Measurements from ENCODE around the gene TGFBR3. TPM values are rescaled to one million over a fixed set of nuclear protein-coding genes. Genes with fewer than 3 reads are reported as not detected.
A peak's percentile ranks its signal among the peaks of the same experiment; 100 is the strongest.

TGFBR3 gene
- total and polyA plus RNA-seq, 9 of the 15 experiments (the other 6 are each of a cell fraction or from before 2014, with no cell fraction given) = 3.6 to 32.4 (median 15.6) TPM

DNA sequence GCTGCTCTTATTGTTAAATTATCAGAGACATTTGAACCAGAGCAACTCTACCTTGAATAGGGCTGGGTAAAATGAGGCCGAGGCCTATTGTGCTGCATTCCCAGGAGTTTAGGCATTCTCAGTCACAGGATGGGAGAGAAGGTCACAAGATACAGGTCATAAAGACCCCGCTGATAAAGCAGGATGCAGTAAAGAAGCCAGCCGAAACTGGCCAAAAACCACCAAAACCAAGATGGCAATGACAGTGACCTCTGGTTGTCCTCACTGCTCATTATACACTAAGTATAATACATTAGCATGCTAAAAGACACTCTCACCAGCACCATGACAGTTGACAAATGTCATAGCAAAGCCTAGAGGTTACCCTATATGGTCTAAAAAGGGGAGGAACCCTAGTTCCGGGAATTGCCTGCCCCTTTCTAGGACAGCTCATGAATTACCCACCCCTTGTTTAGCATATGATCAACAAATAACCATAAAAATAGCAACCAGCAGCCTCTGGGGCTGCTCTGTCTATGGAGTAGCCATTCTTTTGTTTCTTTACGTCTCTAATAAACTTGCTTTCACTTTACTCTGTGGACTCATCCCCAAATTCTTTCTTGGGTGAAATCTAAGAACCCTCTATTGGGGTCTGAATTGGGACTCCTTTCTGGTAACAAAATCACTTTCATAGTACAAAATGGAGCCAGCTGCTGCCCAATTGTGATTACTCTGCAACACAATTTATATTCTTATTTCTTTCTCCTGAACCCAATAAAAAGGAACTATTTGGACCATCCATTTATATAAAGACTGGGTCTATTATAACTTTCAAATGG is 179.6 kb downstream of the TGFBR3 start (continued):
- TF ChIP-seq, protein P1, sequence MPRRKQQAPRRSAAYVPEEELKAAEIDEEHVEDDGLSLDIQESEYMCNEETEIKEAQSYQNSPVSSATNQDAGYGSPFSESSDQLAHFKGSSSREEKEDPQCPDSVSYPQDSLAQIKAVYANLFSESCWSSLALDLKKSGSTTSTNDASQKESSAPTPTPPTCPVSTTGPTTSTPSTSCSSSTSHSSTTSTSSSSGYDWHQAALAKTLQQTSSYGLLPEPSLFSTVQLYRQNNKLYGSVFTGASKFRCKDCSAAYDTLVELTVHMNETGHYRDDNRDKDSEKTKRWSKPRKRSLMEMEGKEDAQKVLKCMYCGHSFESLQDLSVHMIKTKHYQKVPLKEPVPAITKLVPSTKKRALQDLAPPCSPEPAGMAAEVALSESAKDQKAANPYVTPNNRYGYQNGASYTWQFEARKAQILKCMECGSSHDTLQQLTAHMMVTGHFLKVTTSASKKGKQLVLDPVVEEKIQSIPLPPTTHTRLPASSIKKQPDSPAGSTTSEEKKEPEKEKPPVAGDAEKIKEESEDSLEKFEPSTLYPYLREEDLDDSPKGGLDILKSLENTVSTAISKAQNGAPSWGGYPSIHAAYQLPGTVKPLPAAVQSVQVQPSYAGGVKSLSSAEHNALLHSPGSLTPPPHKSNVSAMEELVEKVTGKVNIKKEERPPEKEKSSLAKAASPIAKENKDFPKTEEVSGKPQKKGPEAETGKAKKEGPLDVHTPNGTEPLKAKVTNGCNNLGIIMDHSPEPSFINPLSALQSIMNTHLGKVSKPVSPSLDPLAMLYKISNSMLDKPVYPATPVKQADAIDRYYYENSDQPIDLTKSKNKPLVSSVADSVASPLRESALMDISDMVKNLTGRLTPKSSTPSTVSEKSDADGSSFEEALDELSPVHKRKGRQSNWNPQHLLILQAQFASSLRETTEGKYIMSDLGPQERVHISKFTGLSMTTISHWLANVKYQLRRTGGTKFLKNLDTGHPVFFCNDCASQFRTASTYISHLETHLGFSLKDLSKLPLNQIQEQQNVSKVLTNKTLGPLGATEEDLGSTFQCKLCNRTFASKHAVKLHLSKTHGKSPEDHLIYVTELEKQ (CRISPR knock-in tag; IDR thresholded peaks at IDR 0.05) = peak; percentile 83
- TF ChIP-seq SRSF1 (IDR thresholded peaks at IDR 0.05; ENCODE audit: low read depth, low read length) = no peak
- no peak for TF ChIP-seq ATF1 (CRISPR knock-in tag; IDR thresholded peaks at IDR 0.05)
- peak; percentile 70 for TF ChIP-seq ATF1 (tag; IDR thresholded peaks at IDR 0.05)
- no peak for TF ChIP-seq MTF1 (CRISPR knock-in tag; IDR thresholded peaks at IDR 0.05; ENCODE audit: borderline replicate concordance)

DNA sequence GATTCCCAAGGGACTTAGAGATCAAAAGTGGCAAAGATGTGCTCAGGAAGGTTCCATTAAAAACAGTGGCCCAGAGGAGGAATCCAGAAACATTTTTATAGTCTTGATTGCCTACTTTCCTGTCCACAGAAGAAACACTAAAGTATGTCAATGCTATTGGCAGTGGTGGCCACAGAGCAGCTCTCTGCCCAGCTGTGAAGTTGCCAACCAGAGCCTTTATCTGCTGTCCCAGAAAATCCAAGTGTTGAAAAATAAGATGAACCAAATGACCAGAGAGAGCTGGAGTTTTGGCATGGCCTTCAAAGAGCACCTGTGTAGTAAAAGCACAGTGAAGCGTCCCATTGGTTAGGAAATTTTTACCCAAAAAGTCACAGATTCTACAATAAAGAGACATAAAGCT is 181.2 kb downstream of the TGFBR3 start:
- WGBS (ENCODE audit: insufficient coverage, low coverage, missing lambda C conversion rate) = 75% methylated on average over 1 of the region's 1 CpG

More for the DNA sequence above, 181.2 kb downstream of the TGFBR3 start:
- H3K4me3 ChIP-seq = no peak overlapping the region
- CTCF ChIA-PET (ENCODE audit: low intra/inter-chr PET ratio) = no interaction called here
- intact Hi-C loops (cut with micrococcal nuclease) = loop anchor here (10.0 kb wide), 1 partner anchor 150 kb away; no protein-coding TSS in a partner anchor
- FAIRE-seq (no peak), DNase-seq (ENCODE audit: extremely low read depth in 1 of 4, low spot score in 3 of 4) (no peak), ATAC-seq (no peak)
- H3K9me3 ChIP-seq (replicated peaks; ENCODE audit: control insufficient read depth, insufficient read depth, low read depth, low read length) = no peaks in the 10 kb centered on the region
- peaks cover 17 to 40% of the 10 kb centered on the region in 2 experiments; a peak in 4 of 5 replicates for H3K4me1 ChIP-seq (replicated peaks in 1 of 2; ENCODE audit: control insufficient read depth in 2 of 2, insufficient read depth in 2 of 2, low read length in 2 of 2)
- peak overlapping the region; percentile 95; the same call in 2 of the 3 replicates for H3K27ac ChIP-seq (ENCODE audit: extremely low read depth, low read depth, low read length)
- H3K9me1 ChIP-seq (ENCODE audit: control insufficient read depth, insufficient read depth, low read length) = no peaks in the 10 kb centered on the region
- H3K9ac ChIP-seq (ENCODE audit: insufficient read depth in 1 of 2, low read depth in 2 of 2, low read length in 2 of 2) = 0 out of 4 replicates have a peak overlapping the region, but pooled peaks of 1 of the 2 experiments have one; percentile 77
- peaks cover 49% of the 10 kb centered on the region; the same call in 2 of the 3 replicates for H3K36me3 ChIP-seq (ENCODE audit: control insufficient read depth, insufficient read depth, low read length)
- no peaks in the 10 kb centered on the region for H4K20me1 ChIP-seq (replicated peaks; ENCODE audit: control insufficient read depth, insufficient read depth, low read length)
- H3K27me3 ChIP-seq (ENCODE audit: control insufficient read depth in 2 of 2, insufficient read depth in 2 of 2, low read length in 2 of 2) = no peaks in the 10 kb centered on the region
- TF ChIP-seq, protein P2, sequence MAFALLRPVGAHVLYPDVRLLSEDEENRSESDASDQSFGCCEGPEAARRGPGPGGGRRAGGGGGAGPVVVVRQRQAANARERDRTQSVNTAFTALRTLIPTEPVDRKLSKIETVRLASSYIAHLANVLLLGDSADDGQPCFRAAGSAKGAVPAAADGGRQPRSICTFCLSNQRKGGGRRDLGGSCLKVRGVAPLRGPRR (CRISPR knock-in tag; IDR thresholded peaks at IDR 0.05) = no peak
- TF ChIP-seq SRSF3 (IDR thresholded peaks at IDR 0.05; ENCODE audit: insufficient read depth, low read length) (no peak), NELFE (IDR thresholded peaks at IDR 0.05; ENCODE audit: insufficient read depth, insufficient read length) (no peak), ZC3H11A (IDR thresholded peaks at IDR 0.05; ENCODE audit: low read depth, low read length) (no peak), GTF2A2 (tag; IDR thresholded peaks at IDR 0.05) (no peak)
- no TSS peak for BruUV-seq (replicated peaks)
- H2AFZ ChIP-seq (ENCODE audit: low read depth, low read length) = no peak overlapping the region
- in situ Hi-C loops (cut with MboI) = no loop called here
- peaks cover 4% of the 10 kb centered on the region; the same call in 1 of the 3 replicates for H3K79me2 ChIP-seq (ENCODE audit: control insufficient read depth, insufficient read depth, low read length)
- POLR2A ChIA-PET = interaction anchor here (0.7 to 0.9 kb wide), 2 partner anchors 32 to 103 kb away, joined by 3 to 4 read pairs; no protein-coding TSS in a partner anchor
- no peak overlapping the region for H3K4me2 ChIP-seq (ENCODE audit: insufficient read depth, low read length)
